GOT3 (cell line): ENCODE data around the gene CDH13.

Experiments
- DNase-seq: peaks from one replicate; lab custom pipeline; 2025; ENCODE audit warnings: mixed read lengths; lab: John Stamatoyannopoulos, UW

Gene CDH13

DNA sequence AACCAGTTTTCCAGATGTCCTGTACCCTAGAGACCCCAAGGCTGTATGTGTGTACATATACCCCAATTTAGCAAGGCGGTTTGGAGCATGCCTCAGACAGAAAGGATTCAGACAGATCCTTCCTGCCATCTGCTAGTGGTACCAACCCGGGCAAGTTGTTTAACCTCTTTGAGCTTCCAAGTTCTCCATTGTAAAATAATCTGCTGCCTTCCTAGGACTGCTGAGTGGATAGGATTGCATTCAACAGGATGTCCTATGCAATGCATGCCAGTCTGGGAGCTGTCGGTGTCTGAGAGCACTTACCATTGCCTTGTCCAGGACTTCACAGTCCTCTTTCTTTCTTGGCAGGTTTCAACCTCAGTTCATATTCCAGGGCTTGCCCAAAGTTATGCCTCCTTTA lies 1.9 kb downstream of the CDH13 start:
- no peak for DNase-seq

DNA sequence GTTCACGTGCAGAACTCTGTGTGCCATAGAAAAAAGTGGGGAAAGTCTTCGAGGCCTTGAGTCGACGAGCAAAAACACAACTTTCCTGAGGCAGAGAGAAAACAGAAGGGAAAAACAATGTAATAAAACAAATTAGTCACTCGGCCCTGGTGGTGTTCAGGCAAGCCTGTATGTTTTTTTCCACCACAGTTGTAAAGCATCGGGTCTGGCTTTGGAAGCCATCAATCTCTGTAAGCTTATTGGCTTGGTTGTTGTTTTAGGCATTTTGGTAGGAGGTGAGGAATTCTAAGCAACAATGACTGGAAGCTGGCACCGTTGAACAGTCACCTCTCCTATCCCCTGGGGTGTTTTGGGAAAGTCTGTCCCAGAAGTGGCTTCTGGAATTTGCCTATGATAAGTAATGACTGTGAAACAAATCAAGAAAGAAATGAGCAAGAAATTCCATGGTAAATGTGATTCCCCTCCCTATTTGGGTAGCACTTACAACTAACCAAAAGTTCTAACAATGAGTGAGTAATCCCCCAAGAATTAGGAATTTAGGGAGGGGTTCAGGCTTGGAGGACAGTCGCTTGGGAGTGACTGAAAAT lies 2.8 kb downstream of the CDH13 start:
- no peak for DNase-seq

GRCh38 chr16:82630219-82630618 lies 3.5 kb downstream of the CDH13 start:
- DNase-seq: no peak

GRCh38 chr16:82630688-82631087 lies 3.9 kb downstream of the CDH13 start:
- no peak for DNase-seq

DNA sequence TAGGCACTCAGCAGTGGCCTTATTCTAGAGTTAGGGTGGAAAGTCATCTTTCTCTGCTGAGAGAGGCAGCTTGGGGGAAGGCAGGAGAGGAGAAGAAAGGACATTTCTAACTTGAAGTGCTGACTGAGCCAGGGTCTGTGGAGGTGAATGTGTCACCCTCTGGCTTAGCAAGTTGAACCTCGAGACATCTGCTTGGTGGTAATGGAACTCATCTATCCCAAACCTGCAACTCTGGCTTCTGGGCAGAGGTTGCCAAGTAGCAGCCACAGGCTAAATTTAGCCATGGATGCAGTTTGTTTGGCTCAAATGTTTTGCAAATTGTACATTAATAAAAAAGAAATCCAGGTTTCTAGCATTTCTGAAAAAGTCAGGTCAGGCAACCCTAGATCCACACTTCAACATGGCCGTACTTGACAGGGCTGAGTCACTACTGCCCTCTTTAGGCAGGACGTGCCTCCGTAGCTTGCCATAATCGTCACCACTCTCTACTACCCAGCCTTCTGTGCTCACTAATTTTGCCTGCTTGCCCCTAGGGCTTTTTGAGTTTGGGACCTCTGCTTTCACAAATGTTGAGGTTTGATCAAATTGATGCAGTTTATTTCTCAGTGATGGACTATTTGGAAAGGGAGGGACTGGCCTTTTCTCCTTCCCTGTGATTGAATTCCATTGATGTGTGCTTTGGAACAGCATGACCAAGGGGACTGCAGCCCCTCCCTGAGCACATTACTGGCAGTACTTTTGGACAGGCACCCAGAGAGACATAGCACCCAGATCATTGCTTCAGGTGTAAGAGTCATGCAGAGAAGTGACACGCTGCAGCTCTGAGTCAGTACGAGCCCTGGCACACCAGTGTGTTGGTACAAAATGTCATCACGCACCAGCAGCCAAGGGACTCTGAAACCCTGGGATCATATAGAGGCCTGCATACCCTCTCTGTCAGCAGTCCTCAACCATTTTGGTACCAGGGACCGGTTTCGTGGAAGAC lies 5.2 kb downstream of the CDH13 start:
- DNase-seq: no peak

DNA sequence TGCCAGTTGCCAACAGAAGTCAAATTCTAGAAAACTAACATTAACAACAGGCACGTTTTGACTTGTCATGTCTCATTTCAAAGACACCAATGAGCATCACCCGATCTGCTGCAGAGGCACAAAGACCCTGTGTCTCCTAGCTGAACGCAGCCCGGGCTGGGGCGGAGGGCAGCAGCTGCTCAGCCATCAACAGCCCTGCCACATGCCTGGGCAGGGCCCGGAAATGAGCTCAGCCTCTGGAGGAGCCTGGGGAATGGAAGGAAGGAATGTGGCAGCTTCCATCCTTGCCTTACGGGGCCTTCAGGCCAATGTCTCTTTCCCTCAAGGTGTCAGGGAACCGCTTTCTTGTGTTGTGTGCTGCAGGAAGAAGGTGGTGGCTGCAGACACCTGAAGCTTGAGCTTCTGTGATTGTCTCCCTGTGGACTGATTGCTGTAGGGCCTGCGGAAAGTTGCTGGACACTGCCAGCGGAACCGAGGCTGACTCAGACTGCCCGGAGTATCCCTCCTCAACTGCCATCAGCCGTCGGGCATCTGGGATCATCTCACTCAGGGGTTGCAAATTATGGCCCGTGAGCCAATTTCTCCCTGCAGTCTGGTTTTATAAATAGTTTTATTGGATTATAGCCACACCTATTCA lies 7.3 kb downstream of the CDH13 start:
- no peak for DNase-seq

GRCh38 chr16:82634955-82635610 lies 8.3 kb downstream of the CDH13 start:
- DNase-seq: no peak

- DNase-seq: no peak
Measured at GRCh38 chr16:82636485-82636884, 9.7 kb downstream of the CDH13 start.

GRCh38 chr16:82636958-82637357 lies 10.2 kb downstream of the CDH13 start:
- no peak for DNase-seq

GRCh38 chr16:82638095-82638798 lies 11.5 kb downstream of the CDH13 start:
- no peak for DNase-seq

DNA sequence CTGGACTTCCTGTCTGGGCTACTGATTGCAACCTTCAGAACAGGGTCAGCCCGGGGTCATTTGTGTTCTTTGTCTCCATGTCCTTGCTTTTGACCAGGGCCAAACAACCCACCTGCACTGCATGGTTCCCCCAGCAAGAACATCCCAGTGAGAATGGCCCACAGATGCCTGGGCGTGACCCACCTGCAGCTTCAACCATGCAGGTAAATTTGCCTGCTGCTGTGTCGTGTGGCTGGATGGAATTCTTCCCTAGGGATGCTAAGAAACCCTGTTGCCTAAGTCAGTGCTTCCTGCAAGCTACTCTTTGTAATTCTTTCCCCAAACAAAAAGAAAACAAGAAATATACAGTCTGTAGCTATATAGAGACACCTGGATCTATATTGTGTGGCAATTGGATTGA lies 12.5 kb downstream of the CDH13 start:
- no peak for DNase-seq

- DNase-seq: no peak
Measured at GRCh38 chr16:82639666-82640336, 13.0 kb downstream of the CDH13 start.

- DNase-seq: no peak
Measured at GRCh38 chr16:82641336-82641984, 14.7 kb downstream of the CDH13 start.

DNA sequence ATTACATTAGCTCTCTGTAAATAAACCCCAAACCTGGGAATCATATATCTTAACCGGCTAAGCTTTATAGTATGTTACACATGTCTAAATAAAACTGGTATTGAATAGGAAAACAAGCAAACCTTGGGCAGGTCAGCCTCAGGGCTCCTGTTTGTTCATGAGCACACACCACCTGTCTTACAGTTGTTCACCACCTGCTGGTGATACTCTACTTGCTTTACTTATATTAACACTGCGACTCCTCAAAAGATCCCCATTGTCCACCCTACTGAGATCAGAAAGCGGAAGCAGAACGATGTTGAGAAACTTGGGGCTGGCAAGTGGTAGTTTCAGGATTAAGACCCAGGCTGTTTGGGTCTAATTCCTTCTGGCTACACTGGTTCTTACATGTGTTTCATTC lies 16.4 kb downstream of the CDH13 start:
- DNase-seq: no peak

- DNase-seq: no peak
Measured at GRCh38 chr16:82643936-82644630, 17.3 kb downstream of the CDH13 start.

DNA sequence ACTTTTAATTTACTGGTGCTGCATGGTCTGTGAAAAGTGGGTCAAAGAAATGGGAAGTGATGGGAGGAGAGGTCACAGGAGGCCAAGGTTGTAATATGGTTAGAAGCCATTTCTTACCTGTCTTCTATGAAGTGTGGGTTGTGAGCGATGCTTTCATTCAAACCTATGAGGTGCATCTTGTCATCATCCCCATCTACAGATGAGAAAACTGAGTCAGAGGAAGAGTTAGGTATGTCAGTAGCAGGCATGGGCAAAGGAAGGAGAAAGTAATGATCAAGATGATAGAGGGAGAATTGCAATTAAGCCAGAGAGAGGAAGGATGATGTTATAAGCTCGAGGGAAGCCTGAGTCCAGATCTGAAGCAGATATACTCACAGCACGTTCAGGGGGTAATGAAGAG lies 19.7 kb downstream of the CDH13 start:
- DNase-seq: no peak

- no peak for DNase-seq
Measured at GRCh38 chr16:82649766-82650165, 23.0 kb downstream of the CDH13 start.

- no peak for DNase-seq
Measured at GRCh38 chr16:82650804-82651203, 24.0 kb downstream of the CDH13 start.

GRCh38 chr16:82651921-82652601 lies 25.3 kb downstream of the CDH13 start:
- no peak for DNase-seq
